BLaER1 (cell line): ENCODE measurements around the gene COL18A1.
A peak's percentile ranks its signal among the peaks of the same experiment; 100 is the strongest.

Source experiments
- H3K27ac ChIP-seq: shearing (Covaris generic); formaldehyde crosslinking; 2 replicates; pipeline ENCODE4 v1.8.1; 2022
- H3K27me3 ChIP-seq: shearing (Covaris generic); formaldehyde crosslinking; 2 replicates; pipeline ENCODE4 v1.8.1; 2022
- H3K36me3 ChIP-seq: shearing (Covaris generic); formaldehyde crosslinking; 2 replicates; pipeline ENCODE4 v1.8.1; 2022
- H3K4me1 ChIP-seq: shearing (Covaris generic); formaldehyde crosslinking; 2 replicates; pipeline ENCODE4 v1.8.1; 2022
- H3K4me2 ChIP-seq: shearing (Covaris generic); formaldehyde crosslinking; 2 replicates; pipeline ENCODE4 v1.8.1; 2022
- H3K4me3 ChIP-seq: shearing (Covaris generic); formaldehyde crosslinking; 2 replicates; pipeline ENCODE4 v1.8.1; 2022
- H3K9ac ChIP-seq: shearing (Covaris generic); formaldehyde crosslinking; 2 replicates; pipeline ENCODE4 v1.8.1; 2022
- H3K9me3 ChIP-seq: shearing (Covaris generic); formaldehyde crosslinking; 2 replicates; pipeline ENCODE4 v1.8.1; 2022
- H4K20me1 ChIP-seq: shearing (Covaris generic); formaldehyde crosslinking; 2 replicates; pipeline ENCODE4 v1.8.1; 2022
- Cebpa-rat ChIP-seq: shearing (Covaris generic); IDR thresholded peaks from 2 replicates; pipeline ENCODE4 v1.8.1; 2022

COL18A1 gene

DNA sequence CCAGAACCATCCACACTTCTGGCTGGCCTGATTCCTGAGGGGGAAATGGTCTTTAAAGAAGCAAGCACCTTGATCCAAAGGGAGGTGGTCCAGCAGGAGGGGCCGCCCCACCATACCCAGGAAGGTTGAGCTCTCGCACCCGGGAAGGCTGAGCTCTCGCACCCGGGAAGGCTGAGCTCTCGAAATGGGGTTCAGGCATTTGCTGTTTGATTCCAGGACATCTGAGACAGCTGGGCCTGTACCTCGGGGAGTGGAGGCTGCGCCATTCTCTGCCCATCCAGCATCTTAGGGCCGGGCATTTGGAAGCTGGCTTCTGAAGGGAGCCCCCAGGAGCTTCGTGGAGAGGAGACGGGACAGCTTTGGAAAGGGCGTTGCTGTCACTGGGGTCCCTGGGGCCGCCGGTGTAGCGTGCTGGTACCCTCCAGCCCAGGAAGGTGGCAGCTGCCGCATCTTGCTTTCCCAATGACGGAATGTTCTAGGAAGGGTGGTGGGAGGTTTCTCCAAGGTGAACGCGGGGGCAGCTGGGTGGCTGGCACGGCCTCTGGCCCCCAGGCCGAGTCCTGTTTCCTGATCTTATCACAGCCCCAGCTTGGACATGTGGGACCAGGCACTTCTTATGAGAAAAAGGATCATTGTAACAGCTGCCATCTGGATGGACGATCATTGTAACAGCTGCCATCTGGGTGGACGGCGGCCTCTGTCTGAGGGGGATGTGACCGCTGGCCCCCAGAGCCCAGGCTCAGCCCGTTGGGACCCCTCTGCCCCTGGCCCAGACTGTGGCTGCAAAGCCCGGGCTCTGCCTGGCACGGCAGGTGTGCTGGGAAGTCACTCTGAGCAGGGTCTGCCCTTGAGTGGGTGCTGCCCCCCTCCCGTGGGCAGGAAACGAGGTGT lies 61.6 kb downstream of the COL18A1 start:
- TF ChIP-seq Cebpa-rat = no peak
- Histone ChIP-seq H3K9me3 (peaks cover 6% of the 10 kb centered on the region; the same call in 1 of the 2 replicates), H3K36me3 (no peaks in the 10 kb centered on the region), H3K4me3 (no peak overlapping the region), H3K4me2 (no peak overlapping the region; the same call in 1 of the 2 replicates), H4K20me1 (no peaks in the 10 kb centered on the region), H3K4me1 (peaks cover 61% of the 10 kb centered on the region), H3K27me3 (no peaks in the 10 kb centered on the region), H3K9ac (no peak overlapping the region), H3K27ac (no peak overlapping the region)

DNA sequence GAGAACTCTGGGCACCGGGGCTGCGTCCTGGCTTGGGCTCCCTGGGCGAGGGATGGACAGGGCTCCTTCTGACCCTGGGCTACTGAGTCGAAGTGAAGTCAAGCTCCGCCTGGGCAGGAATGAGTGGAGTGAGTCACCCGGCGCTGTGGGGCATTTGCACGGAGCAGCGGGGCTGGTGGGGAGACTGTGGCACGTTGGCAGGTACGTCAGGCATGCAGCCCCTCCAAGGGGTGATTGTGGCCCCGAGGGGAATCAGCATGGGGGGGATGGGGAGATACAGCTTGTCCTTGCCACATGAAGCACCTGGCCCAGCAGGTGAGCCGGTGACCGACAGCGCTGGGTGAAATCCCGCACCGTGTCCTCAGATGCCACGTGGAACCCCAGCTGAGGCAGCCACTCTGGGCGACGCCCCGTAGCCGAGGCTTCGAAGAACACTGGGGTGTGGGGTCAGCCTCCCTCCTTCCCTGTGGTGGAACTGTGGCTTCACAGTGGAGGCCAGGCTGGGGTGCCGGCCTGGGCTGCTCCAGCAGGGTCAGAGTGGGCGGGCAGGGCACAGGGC lies 62.3 kb downstream of the COL18A1 start:
- peaks cover 67% of the 10 kb centered on the region for H3K4me1 ChIP-seq
- H4K20me1 ChIP-seq = no peaks in the 10 kb centered on the region
- H3K36me3 ChIP-seq = no peaks in the 10 kb centered on the region
- no peak overlapping the region for H3K4me3 ChIP-seq
- H3K27ac ChIP-seq = no peak overlapping the region
- H3K9me3 ChIP-seq = no peaks in the 10 kb centered on the region
- no peak for TF ChIP-seq Cebpa-rat
- H3K9ac ChIP-seq = no peak overlapping the region
- no peaks in the 10 kb centered on the region for H3K27me3 ChIP-seq
- H3K4me2 ChIP-seq = no peak overlapping the region

DNA sequence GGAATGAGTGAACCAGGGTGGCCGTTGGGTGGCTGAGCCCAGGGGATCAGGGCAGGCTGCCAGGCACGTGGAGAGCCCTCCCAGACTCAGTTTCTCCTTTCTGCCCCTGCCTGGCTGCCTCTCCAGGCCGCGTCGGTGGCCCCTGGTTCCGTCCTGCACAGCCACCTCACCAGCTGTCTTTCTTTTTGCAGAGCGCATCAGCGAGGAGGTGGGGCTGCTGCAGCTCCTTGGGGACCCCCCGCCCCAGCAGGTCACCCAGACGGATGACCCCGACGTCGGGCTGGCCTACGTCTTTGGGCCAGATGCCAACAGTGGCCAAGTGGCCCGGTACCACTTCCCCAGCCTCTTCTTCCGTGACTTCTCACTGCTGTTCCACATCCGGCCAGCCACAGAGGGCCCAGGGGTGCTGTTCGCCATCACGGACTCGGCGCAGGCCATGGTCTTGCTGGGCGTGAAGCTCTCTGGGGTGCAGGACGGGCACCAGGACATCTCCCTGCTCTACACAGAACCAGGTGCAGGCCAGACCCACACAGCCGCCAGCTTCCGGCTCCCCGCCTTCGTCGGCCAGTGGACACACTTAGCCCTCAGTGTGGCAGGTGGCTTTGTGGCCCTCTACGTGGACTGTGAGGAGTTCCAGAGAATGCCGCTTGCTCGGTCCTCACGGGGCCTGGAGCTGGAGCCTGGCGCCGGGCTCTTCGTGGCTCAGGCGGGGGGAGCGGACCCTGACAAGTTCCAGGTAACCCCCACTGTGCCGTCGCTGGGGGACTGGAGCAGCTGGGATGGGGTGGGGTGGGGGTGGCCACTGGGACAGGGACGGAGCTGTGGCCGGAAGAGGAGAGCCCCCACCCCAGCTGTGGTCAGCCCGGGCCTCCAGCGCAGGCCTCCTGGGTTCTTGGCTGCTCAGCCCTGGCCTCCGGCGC lies 63.3 kb downstream of the COL18A1 start:
- H3K27me3 ChIP-seq = no peaks in the 10 kb centered on the region
- peaks cover 73% of the 10 kb centered on the region for H3K4me1 ChIP-seq
- no peak for TF ChIP-seq Cebpa-rat
- H4K20me1 ChIP-seq = no peaks in the 10 kb centered on the region
- no peak overlapping the region for H3K4me2 ChIP-seq
- H3K9ac ChIP-seq = no peak overlapping the region
- no peak overlapping the region for H3K4me3 ChIP-seq
- H3K36me3 ChIP-seq = no peaks in the 10 kb centered on the region
- no peaks in the 10 kb centered on the region for H3K9me3 ChIP-seq
- no peak overlapping the region for H3K27ac ChIP-seq

DNA sequence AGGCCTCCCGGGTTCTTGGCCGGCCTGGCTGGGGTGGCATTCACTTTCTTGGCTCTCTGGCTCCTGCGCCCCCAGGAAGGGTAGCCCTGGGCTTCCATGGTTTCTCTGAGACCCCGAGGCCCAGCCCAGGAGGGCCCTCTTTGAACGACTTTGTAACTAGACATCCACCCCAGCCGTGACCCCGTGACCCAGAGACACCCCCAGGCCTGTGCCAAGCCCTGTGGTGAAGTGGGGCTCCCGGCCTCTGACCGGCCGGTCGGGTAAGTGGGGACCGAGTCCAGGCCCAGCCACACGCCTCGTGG lies 64.0 kb downstream of the COL18A1 start:
- TF ChIP-seq Cebpa-rat = no peak
- Histone ChIP-seq H3K4me1 (peaks cover 72% of the 10 kb centered on the region), H3K27ac (no peak overlapping the region), H3K9ac (no peak overlapping the region), H3K27me3 (no peaks in the 10 kb centered on the region), H3K4me3 (no peak overlapping the region), H3K9me3 (no peaks in the 10 kb centered on the region), H3K4me2 (no peak overlapping the region), H3K36me3 (no peaks in the 10 kb centered on the region), H4K20me1 (no peaks in the 10 kb centered on the region)

DNA sequence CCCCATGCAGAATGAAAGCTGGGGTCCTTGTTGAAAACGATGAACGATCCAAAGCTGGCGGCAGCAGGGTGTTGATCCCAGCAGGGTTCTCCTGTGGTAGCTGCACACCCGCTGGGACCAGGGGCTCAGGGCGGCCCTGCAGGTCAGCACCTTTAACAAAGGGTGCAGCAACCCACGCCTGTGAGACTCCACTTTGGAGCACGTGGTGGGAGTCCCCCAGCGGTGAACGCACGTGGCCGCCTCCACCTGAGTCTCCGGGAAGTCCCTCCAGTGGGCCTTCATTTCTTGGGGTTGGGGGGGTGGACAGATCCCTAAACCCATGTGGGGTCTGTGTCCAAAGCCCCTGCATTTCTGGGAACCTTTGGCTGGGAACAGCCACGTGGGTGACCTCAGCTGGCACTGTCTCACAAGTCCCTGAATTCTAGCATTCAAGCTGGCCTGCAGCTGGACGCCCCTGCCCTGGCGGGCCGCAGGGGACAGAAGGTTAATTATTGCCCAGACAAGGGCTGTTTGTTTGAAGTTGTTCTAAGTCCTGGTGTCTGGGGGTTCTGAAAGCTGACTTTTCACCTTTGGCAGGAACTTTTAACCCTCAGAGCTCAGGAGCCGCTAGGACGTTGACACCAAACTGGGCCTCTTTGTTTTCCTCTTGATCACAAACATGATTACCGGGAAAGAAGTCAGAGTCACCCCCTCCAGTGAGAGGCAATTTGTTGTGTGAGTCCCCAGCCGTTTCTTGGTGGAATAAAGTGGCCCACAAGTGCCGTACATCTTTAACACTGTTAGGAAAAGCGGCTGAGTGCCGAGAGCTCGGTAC lies 64.5 kb downstream of the COL18A1 start:
- no peak overlapping the region for H3K9ac ChIP-seq
- TF ChIP-seq Cebpa-rat = no peak
- H3K4me1 ChIP-seq = peaks cover 67% of the 10 kb centered on the region

DNA sequence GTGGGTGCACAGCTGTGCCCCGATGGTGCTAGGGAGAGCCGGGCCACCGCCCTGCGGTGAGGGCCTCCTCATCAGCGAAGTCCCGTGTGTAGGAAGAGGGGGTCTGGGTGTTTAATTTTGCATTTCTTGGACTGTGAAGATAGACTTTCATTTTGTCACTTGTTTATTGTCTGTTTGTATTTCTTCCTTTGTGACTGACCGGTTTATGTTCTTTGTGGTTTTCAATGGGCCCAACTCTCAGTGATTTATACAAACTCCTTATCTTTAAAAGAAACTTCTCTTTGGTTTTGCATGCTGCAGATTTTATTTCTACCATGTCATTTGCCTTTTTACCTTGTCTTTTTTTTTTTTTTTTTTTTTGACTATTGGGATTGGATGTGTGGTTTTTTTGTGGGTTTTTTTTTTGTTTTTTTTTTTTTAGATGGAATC lies 65.1 kb downstream of the COL18A1 start:
- peaks cover 60% of the 10 kb centered on the region for H3K4me1 ChIP-seq
- H3K27me3 ChIP-seq = no peaks in the 10 kb centered on the region
- H3K27ac ChIP-seq = no peak overlapping the region
- no peak for TF ChIP-seq Cebpa-rat
- H3K9ac ChIP-seq = no peak overlapping the region
- no peak overlapping the region for H3K4me3 ChIP-seq
- no peaks in the 10 kb centered on the region for H3K9me3 ChIP-seq
- no peaks in the 10 kb centered on the region for H4K20me1 ChIP-seq
- H3K36me3 ChIP-seq = no peaks in the 10 kb centered on the region
- peak overlapping the region; percentile 83 for H3K4me2 ChIP-seq

More for the DNA sequence above, 64.5 kb downstream of the COL18A1 start:
- Histone ChIP-seq H3K9me3 (no peaks in the 10 kb centered on the region), H3K27me3 (no peaks in the 10 kb centered on the region), H3K27ac (no peak overlapping the region), H4K20me1 (no peaks in the 10 kb centered on the region), H3K4me2 (peak overlapping the region; percentile 83), H3K36me3 (no peaks in the 10 kb centered on the region), H3K4me3 (no peak overlapping the region)

DNA sequence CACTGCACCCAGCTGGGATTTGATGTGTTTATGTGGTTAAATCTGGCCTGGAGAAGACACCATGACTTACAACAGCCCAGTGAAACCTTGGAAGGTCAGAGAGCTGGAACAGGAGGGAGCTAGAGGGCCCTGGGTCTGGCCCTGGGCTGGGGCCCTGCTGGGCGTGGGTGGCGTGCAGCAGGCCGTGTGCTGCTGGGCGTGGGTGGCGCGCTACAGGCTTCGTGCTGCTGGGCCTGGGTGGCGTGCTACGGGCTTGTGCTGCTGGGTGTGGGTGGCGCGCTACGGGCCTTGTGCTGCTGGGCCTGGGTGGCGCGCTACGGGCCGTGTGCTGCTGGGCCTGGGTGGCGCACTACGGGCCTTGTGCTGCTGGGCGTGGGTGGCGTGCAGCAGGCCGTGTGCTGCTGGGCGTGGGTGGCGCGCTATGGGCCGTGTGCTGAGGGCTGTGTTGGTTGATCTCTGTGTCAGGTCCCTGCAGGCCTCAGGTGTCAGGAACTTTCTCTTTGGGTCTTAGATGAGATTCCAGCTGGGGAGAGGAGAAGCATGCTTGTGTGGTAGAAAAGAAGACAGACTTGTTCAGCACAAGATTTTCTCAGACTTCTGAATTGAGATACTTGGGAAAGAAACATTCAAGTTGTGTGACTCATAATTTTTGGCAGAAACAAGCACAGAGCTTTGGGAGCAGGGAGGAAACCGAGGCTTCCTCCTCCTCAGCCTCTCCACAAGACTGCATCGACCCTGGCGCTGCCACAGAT lies 66.0 kb downstream of the COL18A1 start:
- TF ChIP-seq Cebpa-rat = no peak
- Histone ChIP-seq H3K9me3 (no peaks in the 10 kb centered on the region), H4K20me1 (no peaks in the 10 kb centered on the region), H3K9ac (no peak overlapping the region), H3K4me3 (no peak overlapping the region), H3K27ac (peak overlapping the region; percentile 51; the same call in 1 of the 2 replicates), H3K4me1 (peaks cover 52% of the 10 kb centered on the region), H3K36me3 (no peaks in the 10 kb centered on the region), H3K27me3 (no peaks in the 10 kb centered on the region), H3K4me2 (peak overlapping the region; percentile 83)

DNA sequence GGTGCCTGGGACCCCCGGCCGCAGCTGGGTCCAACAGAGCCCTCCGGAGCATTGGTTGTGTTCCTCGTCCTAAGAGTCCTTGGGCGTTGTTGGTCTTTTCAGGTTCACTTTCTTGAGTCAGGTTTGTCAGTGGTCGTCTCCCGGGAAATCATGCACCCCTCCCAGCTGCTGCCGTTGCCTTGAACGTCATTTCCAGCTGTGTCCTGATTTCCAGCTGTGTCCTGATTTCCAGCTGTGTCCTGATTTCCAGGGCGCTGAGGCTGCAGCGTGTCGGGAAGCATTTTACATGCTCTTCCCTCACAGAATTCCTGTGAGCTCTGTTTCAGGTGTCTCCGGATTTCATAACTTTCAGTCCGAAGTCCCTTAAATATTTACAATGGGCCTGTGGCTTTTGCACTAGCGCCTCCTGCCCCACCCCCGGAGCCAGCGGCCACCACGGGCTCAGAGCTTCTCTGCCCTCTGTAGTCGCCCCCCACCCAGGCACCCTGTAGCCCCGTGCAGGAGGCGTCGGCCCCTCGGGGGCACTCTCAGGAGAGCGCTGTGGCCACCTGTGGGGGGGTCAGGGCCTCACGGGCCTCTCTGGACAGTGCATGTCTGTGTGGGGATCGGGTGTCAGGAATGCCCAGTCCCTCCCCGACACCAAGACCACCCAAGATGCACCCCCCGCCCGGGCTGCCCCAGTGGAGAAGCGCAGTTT lies 66.7 kb downstream of the COL18A1 start:
- Histone ChIP-seq H3K9me3 (no peaks in the 10 kb centered on the region), H3K27me3 (no peaks in the 10 kb centered on the region), H3K27ac (peak overlapping the region; percentile 51; the same call in 1 of the 2 replicates), H3K9ac (no peak overlapping the region), H3K4me3 (no peak overlapping the region), H4K20me1 (no peaks in the 10 kb centered on the region), H3K4me1 (peaks cover 46% of the 10 kb centered on the region), H3K4me2 (peak overlapping the region; percentile 83), H3K36me3 (no peaks in the 10 kb centered on the region)
- TF ChIP-seq Cebpa-rat = no peak
